ENCODE results near the gene LPCAT4.

DNA sequence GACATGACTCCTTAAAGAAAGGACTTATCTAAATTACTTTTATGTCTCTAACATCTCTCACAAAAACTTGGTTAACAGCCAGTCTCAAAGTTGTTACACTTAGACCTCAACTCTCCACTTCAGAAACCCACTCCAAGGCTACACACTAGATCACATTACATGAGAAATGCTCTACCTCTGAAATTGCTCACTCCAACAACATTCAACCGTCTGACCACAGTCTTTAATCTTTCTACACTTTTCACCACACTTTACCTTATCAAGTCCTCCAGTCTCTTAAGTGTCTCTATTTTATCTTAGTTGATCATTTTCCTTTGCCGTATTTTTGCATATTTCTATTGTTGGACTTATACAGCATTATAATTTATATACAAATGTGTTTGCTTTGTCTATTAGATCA lies 35.2 kb downstream of the LPCAT4 start:
- TF ChIP-seq, protein P1, sequence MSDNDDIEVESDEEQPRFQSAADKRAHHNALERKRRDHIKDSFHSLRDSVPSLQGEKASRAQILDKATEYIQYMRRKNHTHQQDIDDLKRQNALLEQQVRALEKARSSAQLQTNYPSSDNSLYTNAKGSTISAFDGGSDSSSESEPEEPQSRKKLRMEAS (IDR thresholded peaks at IDR 0.05) = no peak
- TF ChIP-seq TAF1 (conservative IDR thresholded peaks at IDR 0.05) = no peak
- TF ChIP-seq CTCF (IDR thresholded peaks at IDR 0.05; ENCODE audit: low read depth, low read length, missing input control) = no peak
- TF ChIP-seq, protein P2, sequence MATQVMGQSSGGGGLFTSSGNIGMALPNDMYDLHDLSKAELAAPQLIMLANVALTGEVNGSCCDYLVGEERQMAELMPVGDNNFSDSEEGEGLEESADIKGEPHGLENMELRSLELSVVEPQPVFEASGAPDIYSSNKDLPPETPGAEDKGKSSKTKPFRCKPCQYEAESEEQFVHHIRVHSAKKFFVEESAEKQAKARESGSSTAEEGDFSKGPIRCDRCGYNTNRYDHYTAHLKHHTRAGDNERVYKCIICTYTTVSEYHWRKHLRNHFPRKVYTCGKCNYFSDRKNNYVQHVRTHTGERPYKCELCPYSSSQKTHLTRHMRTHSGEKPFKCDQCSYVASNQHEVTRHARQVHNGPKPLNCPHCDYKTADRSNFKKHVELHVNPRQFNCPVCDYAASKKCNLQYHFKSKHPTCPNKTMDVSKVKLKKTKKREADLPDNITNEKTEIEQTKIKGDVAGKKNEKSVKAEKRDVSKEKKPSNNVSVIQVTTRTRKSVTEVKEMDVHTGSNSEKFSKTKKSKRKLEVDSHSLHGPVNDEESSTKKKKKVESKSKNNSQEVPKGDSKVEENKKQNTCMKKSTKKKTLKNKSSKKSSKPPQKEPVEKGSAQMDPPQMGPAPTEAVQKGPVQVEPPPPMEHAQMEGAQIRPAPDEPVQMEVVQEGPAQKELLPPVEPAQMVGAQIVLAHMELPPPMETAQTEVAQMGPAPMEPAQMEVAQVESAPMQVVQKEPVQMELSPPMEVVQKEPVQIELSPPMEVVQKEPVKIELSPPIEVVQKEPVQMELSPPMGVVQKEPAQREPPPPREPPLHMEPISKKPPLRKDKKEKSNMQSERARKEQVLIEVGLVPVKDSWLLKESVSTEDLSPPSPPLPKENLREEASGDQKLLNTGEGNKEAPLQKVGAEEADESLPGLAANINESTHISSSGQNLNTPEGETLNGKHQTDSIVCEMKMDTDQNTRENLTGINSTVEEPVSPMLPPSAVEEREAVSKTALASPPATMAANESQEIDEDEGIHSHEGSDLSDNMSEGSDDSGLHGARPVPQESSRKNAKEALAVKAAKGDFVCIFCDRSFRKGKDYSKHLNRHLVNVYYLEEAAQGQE (IDR thresholded peaks at IDR 0.05) = no peak
- TF ChIP-seq ATF3 (IDR thresholded peaks at IDR 0.05) = no peak
- no peak for TF ChIP-seq GABPA (IDR thresholded peaks at IDR 0.05 in 1 of 2, conservative IDR thresholded peaks at IDR 0.05 in 1 of 2)
- TF ChIP-seq RXRA (IDR thresholded peaks at IDR 0.05) = no peak
- TF ChIP-seq EGR1 (IDR thresholded peaks at IDR 0.05; ENCODE audit: low read depth in 2 of 2) = no peak
- no peak for TF ChIP-seq RAD21 (IDR thresholded peaks at IDR 0.05)
- TF ChIP-seq, protein P3, sequence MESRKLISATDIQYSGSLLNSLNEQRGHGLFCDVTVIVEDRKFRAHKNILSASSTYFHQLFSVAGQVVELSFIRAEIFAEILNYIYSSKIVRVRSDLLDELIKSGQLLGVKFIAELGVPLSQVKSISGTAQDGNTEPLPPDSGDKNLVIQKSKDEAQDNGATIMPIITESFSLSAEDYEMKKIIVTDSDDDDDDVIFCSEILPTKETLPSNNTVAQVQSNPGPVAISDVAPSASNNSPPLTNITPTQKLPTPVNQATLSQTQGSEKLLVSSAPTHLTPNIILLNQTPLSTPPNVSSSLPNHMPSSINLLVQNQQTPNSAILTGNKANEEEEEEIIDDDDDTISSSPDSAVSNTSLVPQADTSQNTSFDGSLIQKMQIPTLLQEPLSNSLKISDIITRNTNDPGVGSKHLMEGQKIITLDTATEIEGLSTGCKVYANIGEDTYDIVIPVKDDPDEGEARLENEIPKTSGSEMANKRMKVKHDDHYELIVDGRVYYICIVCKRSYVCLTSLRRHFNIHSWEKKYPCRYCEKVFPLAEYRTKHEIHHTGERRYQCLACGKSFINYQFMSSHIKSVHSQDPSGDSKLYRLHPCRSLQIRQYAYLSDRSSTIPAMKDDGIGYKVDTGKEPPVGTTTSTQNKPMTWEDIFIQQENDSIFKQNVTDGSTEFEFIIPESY (IDR thresholded peaks at IDR 0.05) = no peak
- TF ChIP-seq HNF4A (conservative IDR thresholded peaks at IDR 0.05) = no peak
- TF ChIP-seq YY1 (IDR thresholded peaks at IDR 0.05) = no peak
- TF ChIP-seq JUND (IDR thresholded peaks at IDR 0.05) = no peak
